ENCODE results near the gene CENPM. TPM values are rescaled to one million over a fixed set of nuclear protein-coding genes. Genes with fewer than 3 reads are reported as not detected.

Gene CENPM
- total and polyA plus RNA-seq, 9 of the 15 experiments (the other 6 are each of a cell fraction or from before 2014, with no cell fraction given), result 11.3 to 67.7 (median 32.3) TPM

- TF ChIP-seq THAP7 (CRISPR knock-in tag; IDR thresholded peaks at IDR 0.05) (no peak), NRF1 (conservative IDR thresholded peaks at IDR 0.05 in 1 of 2, IDR thresholded peaks at IDR 0.05 in 1 of 2) (peak; percentile 34 to 40; a peak in 2 of 4 replicates), ZNF212 (CRISPR knock-in tag; IDR thresholded peaks at IDR 0.05) (no peak), SNIP1 (IDR thresholded peaks at IDR 0.05; ENCODE audit: low read depth) (no peak), VEZF1 (CRISPR knock-in tag; IDR thresholded peaks at IDR 0.05) (0 out of 2 replicates have a peak, but pooled peaks have one; percentile 26), IRF1 (CRISPR knock-in tag; IDR thresholded peaks at IDR 0.05; ENCODE audit: borderline replicate concordance) (no peak), DDX20 (tag; IDR thresholded peaks at IDR 0.05; ENCODE audit: low read depth) (no peak), ZNF518B (CRISPR knock-in tag; IDR thresholded peaks at IDR 0.05) (no peak), SRSF1 (IDR thresholded peaks at IDR 0.05; ENCODE audit: low read depth, low read length) (no peak), SMAD4 (CRISPR knock-in tag; conservative IDR thresholded peaks at IDR 0.05) (no peak), FOXK1 (CRISPR knock-in tag; IDR thresholded peaks at IDR 0.05; ENCODE audit: borderline replicate concordance) (no peak), RBM25 (IDR thresholded peaks at IDR 0.05; ENCODE audit: low read depth, low read length, severe bottlenecking) (no peak), HDAC8 (tag; IDR thresholded peaks at IDR 0.05) (no peak), ETV5 (CRISPR knock-in tag; IDR thresholded peaks at IDR 0.05; ENCODE audit: low read depth) (no peak)
These were observed 27.4 kb downstream of the CENPM start (continued) for GRCh38 chr22:41919357-41920224.

Data from K562 (cell line).